Measurements from ENCODE around the gene SLC28A3.

- TF ChIP-seq, protein P1, sequence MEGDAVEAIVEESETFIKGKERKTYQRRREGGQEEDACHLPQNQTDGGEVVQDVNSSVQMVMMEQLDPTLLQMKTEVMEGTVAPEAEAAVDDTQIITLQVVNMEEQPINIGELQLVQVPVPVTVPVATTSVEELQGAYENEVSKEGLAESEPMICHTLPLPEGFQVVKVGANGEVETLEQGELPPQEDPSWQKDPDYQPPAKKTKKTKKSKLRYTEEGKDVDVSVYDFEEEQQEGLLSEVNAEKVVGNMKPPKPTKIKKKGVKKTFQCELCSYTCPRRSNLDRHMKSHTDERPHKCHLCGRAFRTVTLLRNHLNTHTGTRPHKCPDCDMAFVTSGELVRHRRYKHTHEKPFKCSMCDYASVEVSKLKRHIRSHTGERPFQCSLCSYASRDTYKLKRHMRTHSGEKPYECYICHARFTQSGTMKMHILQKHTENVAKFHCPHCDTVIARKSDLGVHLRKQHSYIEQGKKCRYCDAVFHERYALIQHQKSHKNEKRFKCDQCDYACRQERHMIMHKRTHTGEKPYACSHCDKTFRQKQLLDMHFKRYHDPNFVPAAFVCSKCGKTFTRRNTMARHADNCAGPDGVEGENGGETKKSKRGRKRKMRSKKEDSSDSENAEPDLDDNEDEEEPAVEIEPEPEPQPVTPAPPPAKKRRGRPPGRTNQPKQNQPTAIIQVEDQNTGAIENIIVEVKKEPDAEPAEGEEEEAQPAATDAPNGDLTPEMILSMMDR (IDR thresholded peaks at IDR 0.05): no peak
- TF ChIP-seq POLR2A (IDR thresholded peaks at IDR 0.05) (no peak), POLR2AphosphoS5 (IDR thresholded peaks at IDR 0.05) (no peak)
Observed at GRCh38 chr9:84310883-84311282, 29.7 kb downstream of the SLC28A3 start.

All from suprapubic skin (tissue), 4 donors.